ENCODE results near the gene CYSTM1. TPM values are rescaled to one million over a fixed set of nuclear protein-coding genes. Genes with fewer than 3 reads are reported as not detected.

Gene CYSTM1
- total RNA-seq, 1 experiment from 2014 or later = 93.5 TPM

DNA sequence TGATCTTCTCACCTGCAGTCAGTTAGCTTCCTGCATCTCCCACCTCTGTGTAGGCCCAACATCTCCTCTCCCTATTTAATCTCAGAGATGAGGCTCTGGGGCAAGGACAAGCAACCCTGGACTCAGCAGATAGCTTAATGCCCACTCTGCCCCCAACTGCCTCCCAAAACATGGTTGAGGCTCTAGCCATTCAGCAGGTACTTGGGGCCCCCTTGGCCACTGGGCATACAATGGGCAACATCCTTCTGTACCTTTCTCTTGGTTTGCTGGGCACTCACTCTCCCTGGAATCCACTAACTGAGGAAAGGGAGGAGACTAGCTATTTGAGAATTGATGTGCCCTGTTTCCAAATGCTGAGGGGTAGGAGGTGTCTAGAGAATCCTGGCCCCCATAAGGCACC is 39.9 kb upstream of the CYSTM1 start:
- H3K4me1 ChIP-seq = no peaks in the 10 kb centered on the region
- ChIA-PET POLR2A (no interaction called here), CTCF (no interaction called here)
- TF ChIP-seq, protein P1, sequence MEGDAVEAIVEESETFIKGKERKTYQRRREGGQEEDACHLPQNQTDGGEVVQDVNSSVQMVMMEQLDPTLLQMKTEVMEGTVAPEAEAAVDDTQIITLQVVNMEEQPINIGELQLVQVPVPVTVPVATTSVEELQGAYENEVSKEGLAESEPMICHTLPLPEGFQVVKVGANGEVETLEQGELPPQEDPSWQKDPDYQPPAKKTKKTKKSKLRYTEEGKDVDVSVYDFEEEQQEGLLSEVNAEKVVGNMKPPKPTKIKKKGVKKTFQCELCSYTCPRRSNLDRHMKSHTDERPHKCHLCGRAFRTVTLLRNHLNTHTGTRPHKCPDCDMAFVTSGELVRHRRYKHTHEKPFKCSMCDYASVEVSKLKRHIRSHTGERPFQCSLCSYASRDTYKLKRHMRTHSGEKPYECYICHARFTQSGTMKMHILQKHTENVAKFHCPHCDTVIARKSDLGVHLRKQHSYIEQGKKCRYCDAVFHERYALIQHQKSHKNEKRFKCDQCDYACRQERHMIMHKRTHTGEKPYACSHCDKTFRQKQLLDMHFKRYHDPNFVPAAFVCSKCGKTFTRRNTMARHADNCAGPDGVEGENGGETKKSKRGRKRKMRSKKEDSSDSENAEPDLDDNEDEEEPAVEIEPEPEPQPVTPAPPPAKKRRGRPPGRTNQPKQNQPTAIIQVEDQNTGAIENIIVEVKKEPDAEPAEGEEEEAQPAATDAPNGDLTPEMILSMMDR (IDR thresholded peaks at IDR 0.05; ENCODE audit: insufficient read depth in 1 of 2, low read depth in 1 of 2, low read length in 1 of 2, severe bottlenecking in 1 of 2, unreplicated experiment in 1 of 2) = no peak
- no TSS peak for BruUV-seq (replicated peaks)
- no peaks in the 10 kb centered on the region for H3K9me3 Mint-ChIP-seq (ENCODE audit: unreplicated experiment)
- no peaks in the 10 kb centered on the region for H3K36me3 ChIP-seq (ENCODE audit: control insufficient read depth, insufficient read depth, low read length)
- no peak overlapping the region for H3K27ac Mint-ChIP-seq (ENCODE audit: unreplicated experiment)
- H3K4me1 Mint-ChIP-seq (ENCODE audit: low read depth, unreplicated experiment) = no peaks in the 10 kb centered on the region
- no peaks in the 10 kb centered on the region for H3K27me3 Mint-ChIP-seq (ENCODE audit: insufficient read depth, unreplicated experiment)
- H3K27me3 ChIP-seq (replicated peaks; ENCODE audit: control insufficient read depth, insufficient read depth, low read length) = no peaks in the 10 kb centered on the region
- DNase-seq = no peak
- no peak overlapping the region for H3K4me3 Mint-ChIP-seq (ENCODE audit: unreplicated experiment)
- no peaks in the 10 kb centered on the region for H3K9me3 ChIP-seq
- H3K4me3 ChIP-seq (ENCODE audit: low read depth, low read length) = no peak overlapping the region
- no peaks in the 10 kb centered on the region for H3K36me3 Mint-ChIP-seq (ENCODE audit: insufficient read depth, unreplicated experiment)
- intact Hi-C loops (cut with micrococcal nuclease; ENCODE audit: unreplicated experiment) = no loop called here

- ChIA-PET POLR2A (no interaction called here), CTCF (no interaction called here)
- H3K4me3 Mint-ChIP-seq (ENCODE audit: unreplicated experiment) = no peak overlapping the region
- H3K27ac Mint-ChIP-seq (ENCODE audit: unreplicated experiment) = no peak overlapping the region
- Histone ChIP-seq H3K4me3 (ENCODE audit: low read depth, low read length) (no peak overlapping the region), H3K9me3 (no peaks in the 10 kb centered on the region), H3K36me3 (ENCODE audit: control insufficient read depth, insufficient read depth, low read length) (no peaks in the 10 kb centered on the region), H3K27me3 (replicated peaks; ENCODE audit: control insufficient read depth, insufficient read depth, low read length) (no peaks in the 10 kb centered on the region), H3K4me1 (no peaks in the 10 kb centered on the region)
- no peaks in the 10 kb centered on the region for H3K36me3 Mint-ChIP-seq (ENCODE audit: insufficient read depth, unreplicated experiment)
- no peaks in the 10 kb centered on the region for H3K9me3 Mint-ChIP-seq (ENCODE audit: unreplicated experiment)
- TF ChIP-seq, protein P1 (IDR thresholded peaks at IDR 0.05; ENCODE audit: insufficient read depth in 1 of 2, low read depth in 1 of 2, low read length in 1 of 2, severe bottlenecking in 1 of 2, unreplicated experiment in 1 of 2) = no peak
- BruUV-seq (replicated peaks) = no TSS peak
- no peak for DNase-seq
- intact Hi-C loops (cut with micrococcal nuclease; ENCODE audit: unreplicated experiment) = no loop called here
- no peaks in the 10 kb centered on the region for H3K4me1 Mint-ChIP-seq (ENCODE audit: low read depth, unreplicated experiment)
- no peaks in the 10 kb centered on the region for H3K27me3 Mint-ChIP-seq (ENCODE audit: insufficient read depth, unreplicated experiment)
Observed at GRCh38 chr5:140136624-140137023, 38.4 kb upstream of the CYSTM1 start.

DNA sequence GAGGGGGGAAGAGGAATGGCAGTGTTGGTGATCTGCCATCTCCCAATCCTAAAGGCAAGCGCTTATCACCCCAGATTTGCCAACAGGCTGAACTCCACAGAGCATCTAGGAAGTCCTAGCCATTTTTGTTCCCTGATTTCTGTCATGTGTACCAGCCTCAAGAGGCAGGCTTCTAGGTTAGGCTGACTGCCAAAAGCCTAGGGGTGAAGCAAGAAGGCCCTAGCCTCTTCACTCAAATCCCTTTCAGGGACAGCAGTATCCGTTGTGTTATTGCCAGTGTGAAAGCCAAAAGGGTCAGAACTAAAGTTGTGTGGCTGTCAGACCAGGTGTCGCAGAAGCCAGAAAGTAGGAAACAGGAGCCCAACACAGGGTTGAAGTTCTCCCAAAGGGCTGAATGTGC is 34.6 kb upstream of the CYSTM1 start:
- POLR2A ChIA-PET = no interaction called here

More for the DNA sequence above, 34.6 kb upstream of the CYSTM1 start:
- DNase-seq = no peak
- CTCF ChIA-PET = interaction anchor here (0.6 kb wide), 1 partner anchor 188 kb away, joined by 3 read pairs; no protein-coding TSS in a partner anchor
- H3K27me3 ChIP-seq (replicated peaks; ENCODE audit: control insufficient read depth, insufficient read depth, low read length) = no peaks in the 10 kb centered on the region
- no peak overlapping the region for H3K4me3 ChIP-seq (ENCODE audit: low read depth, low read length)
- Mint-ChIP-seq H3K36me3 (ENCODE audit: insufficient read depth, unreplicated experiment) (no peaks in the 10 kb centered on the region), H3K9me3 (ENCODE audit: unreplicated experiment) (no peaks in the 10 kb centered on the region), H3K4me1 (ENCODE audit: low read depth, unreplicated experiment) (no peaks in the 10 kb centered on the region), H3K27ac (ENCODE audit: unreplicated experiment) (no peak overlapping the region), H3K4me3 (ENCODE audit: unreplicated experiment) (no peak overlapping the region), H3K27me3 (ENCODE audit: insufficient read depth, unreplicated experiment) (no peaks in the 10 kb centered on the region)
- intact Hi-C loops (cut with micrococcal nuclease; ENCODE audit: unreplicated experiment) = loop anchor here (5.0 kb wide), 1 partner anchor 33 kb away; no protein-coding TSS in a partner anchor
- no TSS peak for BruUV-seq (replicated peaks)
- no peaks in the 10 kb centered on the region for H3K9me3 ChIP-seq
- no peaks in the 10 kb centered on the region for H3K36me3 ChIP-seq (ENCODE audit: control insufficient read depth, insufficient read depth, low read length)
- TF ChIP-seq, protein P1 (IDR thresholded peaks at IDR 0.05; ENCODE audit: insufficient read depth in 1 of 2, low read depth in 1 of 2, low read length in 1 of 2, severe bottlenecking in 1 of 2, unreplicated experiment in 1 of 2) = no peak
- no peaks in the 10 kb centered on the region for H3K4me1 ChIP-seq

Measured in Caco-2 (cell line).